DMS114 treated with DMSO at 0.1 percent for 48 hours (cell line): ENCODE measurements around the gene NOS1AP.

Experiments used
- DNase-seq: peaks from one replicate; lab custom pipeline; 2025; ENCODE audit not compliant: unreplicated experiment; lab: John Stamatoyannopoulos, UW

The NOS1AP gene

DNA sequence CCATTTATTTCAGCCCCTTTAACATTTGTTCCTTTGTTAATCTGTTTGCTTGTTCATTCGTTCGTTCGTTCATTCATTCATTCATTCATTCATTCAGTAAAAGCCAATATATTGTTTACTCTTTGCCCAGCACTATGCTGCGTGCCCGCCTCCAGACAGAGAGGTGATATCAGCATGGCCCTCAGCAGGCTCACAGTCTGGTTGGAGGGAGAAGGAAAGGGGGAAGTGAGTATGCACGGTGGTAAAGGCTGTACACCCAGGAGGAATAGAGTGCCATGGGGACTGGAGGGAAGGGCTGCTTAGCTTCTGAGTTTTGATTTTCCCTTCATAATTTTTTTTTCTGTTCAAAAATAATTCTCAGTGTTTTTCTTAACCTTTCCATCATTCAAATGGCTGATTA is 144.7 kb downstream of the NOS1AP start:
- DNase-seq: no peak

GRCh38 chr1:162215902-162216301 is 146.4 kb downstream of the NOS1AP start:
- no peak for DNase-seq

- DNase-seq: no peak
Measured at GRCh38 chr1:162216604-162217003, 147.1 kb downstream of the NOS1AP start.

DNA sequence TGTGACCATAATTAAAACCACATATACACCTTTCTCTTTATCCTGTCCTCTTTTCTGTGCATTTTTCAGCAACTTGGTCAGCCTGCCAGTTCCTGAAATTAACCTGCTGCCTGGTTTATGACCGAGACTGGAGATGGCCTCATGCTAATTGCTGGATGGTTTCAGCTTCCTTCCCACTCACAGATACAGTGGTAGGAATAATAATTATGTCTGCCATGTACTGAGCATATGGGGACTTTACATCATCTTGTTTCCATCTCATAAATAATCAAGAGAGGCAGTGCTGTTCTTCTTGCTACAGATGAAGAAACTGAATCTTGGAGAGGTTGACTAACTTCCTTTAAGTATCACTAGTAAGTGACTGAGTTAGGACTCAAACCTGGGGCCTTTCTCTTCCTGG is 148.2 kb downstream of the NOS1AP start:
- DNase-seq: no peak

GRCh38 chr1:162218546-162218945 is 149.1 kb downstream of the NOS1AP start:
- no peak for DNase-seq

GRCh38 chr1:162218975-162219374 is 149.5 kb downstream of the NOS1AP start:
- no peak for DNase-seq

- no peak for DNase-seq
Measured at GRCh38 chr1:162219461-162219860, 150.0 kb downstream of the NOS1AP start.

GRCh38 chr1:162220009-162220539 is 150.6 kb downstream of the NOS1AP start:
- DNase-seq: no peak

- DNase-seq: no peak
Measured at GRCh38 chr1:162222014-162222413, 152.5 kb downstream of the NOS1AP start.

DNA sequence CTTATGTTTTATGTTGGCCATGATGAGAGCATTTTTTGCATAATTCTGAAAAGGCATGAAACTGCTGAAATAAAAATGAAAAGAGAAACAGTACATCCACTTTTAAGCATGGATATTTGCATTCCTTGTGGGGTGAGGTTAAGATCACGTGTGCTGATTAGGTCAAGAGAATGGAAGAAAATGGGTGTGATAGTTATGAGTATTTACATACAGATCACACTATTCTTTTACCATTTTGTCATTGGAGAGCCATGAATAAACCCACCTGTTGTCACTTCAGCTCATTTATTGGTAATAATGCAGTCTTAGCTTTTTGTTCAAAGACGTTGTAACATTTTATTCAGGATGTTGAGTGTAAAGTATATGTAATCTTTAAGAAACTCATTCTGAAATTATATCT is 153.2 kb downstream of the NOS1AP start:
- DNase-seq: no peak

- DNase-seq: no peak
Measured at GRCh38 chr1:162223488-162223887, 154.0 kb downstream of the NOS1AP start.

- DNase-seq: no peak
Measured at GRCh38 chr1:162224267-162224666, 154.8 kb downstream of the NOS1AP start.

- no peak for DNase-seq
Measured at GRCh38 chr1:162228586-162228985, 159.1 kb downstream of the NOS1AP start.

DNA sequence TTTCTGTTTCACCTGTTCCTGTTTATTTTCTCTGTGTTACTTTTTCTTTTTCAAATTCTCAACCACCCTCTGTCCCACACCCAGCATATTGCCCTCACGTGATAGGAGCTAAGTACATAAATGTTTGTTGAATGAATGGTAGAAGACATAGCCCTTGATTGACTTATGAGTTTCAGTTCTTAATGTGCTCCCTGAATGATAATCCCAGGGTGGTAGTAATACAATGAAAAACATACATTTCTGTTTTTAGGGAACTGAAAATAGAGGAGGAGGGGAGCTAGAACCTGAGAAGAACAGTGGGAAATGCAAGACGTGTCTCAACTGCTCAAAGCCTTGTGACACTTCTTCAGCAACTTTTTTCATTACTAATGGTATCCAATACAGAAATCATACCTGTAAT is 160.1 kb downstream of the NOS1AP start:
- DNase-seq: no peak

GRCh38 chr1:162230096-162230495 is 160.6 kb downstream of the NOS1AP start:
- DNase-seq: no peak

GRCh38 chr1:162230517-162230916 is 161.0 kb downstream of the NOS1AP start:
- no peak for DNase-seq

- DNase-seq: no peak
Measured at GRCh38 chr1:162232034-162232711, 162.7 kb downstream of the NOS1AP start.

- DNase-seq: no peak
Measured at GRCh38 chr1:162233066-162233465, 163.6 kb downstream of the NOS1AP start.

DNA sequence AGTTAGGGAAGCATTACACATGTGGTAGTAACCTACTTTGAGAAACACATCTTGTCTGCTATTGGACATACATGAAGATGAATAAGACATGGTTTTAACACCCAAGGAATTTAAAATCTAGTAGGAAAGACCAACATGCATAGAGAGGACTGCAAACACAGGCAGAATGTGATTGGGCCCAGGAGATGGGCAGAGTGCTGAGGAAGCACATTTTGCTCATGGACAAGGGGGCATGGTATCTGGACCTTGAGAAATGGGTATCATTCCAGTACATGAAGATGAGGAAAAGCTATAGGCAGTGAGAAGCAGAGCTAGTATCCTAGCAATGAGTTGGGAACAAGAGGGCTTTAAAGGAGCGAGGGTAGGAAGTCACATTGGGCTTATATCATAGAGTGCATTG is 164.4 kb downstream of the NOS1AP start:
- DNase-seq: no peak

DNA sequence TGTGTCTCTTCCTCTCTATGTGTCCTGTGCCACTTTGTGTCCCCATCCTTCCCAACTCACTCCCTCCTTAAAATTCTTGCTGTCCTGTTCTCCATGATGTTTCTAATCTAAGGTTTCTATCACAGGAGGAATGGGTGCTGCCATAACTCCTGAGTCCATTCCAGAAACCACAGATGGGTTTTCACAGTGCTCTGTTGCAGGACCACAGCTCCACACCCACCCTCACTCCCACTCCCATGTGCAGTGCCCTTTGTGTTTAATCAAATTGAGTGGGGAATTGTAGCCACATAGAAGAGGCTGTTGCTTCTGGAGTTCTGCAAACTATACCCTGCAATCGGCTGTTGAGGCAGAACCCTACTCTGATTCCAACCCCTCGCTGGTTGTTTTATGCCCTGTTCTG is 165.1 kb downstream of the NOS1AP start:
- no peak for DNase-seq

- no peak for DNase-seq
Measured at GRCh38 chr1:162235241-162235800, 165.8 kb downstream of the NOS1AP start.

GRCh38 chr1:162236201-162236600 is 166.7 kb downstream of the NOS1AP start:
- DNase-seq: no peak

GRCh38 chr1:162236618-162237017 is 167.1 kb downstream of the NOS1AP start:
- DNase-seq: no peak
